Right lobe of liver (tissue), 6 donors: ENCODE data around the gene KCNF1. TPM values are rescaled to one million over a fixed set of nuclear protein-coding genes. Genes with fewer than 3 reads are reported as not detected.

Source experiments
- ATAC-seq, 4 donors: fragments of 200-7000 bp; cut with Tn5 transposase; one replicate each; pipeline ENCODE4 v1.9.1; 2020; ENCODE audit warnings: mild to moderate bottlenecking in 4 of 4, moderate library complexity in 4 of 4
- DNase-seq, 3 donors: peaks; one replicate each; pipeline ENCODE4 v3.0.0-alpha.2; 2020
- H3K27ac ChIP-seq, 3 donors: fragments of 200-600 bp; one replicate each; pipeline ENCODE4 v1.8.0; 2022
- H3K27me3 ChIP-seq, 2 donors: fragments of 200-600 bp; one replicate each; pipeline ENCODE4 v1.8.0; 2022
- H3K36me3 ChIP-seq, 4 donors: fragments of 200-600 bp; sonication (generic) in 1 of 4; one replicate each; pipeline versions ENCODE4 v1.5.1 to v1.8.0; 2017 to 2022; ENCODE audit warnings: control low read depth in 1 of 4
- H3K4me1 ChIP-seq, 4 donors: fragments of 200-600 bp; sonication (generic) in 1 of 4; one replicate each; pipeline versions ENCODE4 v1.5.1 to v1.8.0; 2017 to 2022; ENCODE audit warnings: control low read depth in 1 of 4
- H3K4me3 ChIP-seq, 3 donors: fragments of 200-600 bp; one replicate each; pipeline ENCODE4 v1.8.0; 2022
- H3K9me3 ChIP-seq, 4 donors: fragments of 200-600 bp; sonication (generic) in 1 of 4; one replicate each; pipeline versions ENCODE4 v1.5.1 to v1.8.0; 2017 to 2022; ENCODE audit warnings: control low read depth in 1 of 4
- CTCF ChIP-seq, 4 donors: fragments of 200-600 bp in 3 of 4; fragments of 450-650 bp in 1 of 4; IDR thresholded peaks; one replicate each; pipeline versions ENCODE4 v1.5.1 to v1.8.0; 2016 to 2022; ENCODE audit warnings: antibody characterized with exemption in 4 of 4, mild to moderate bottlenecking in 2 of 4
- POLR2A ChIP-seq: fragments of 450-650 bp; IDR thresholded peaks from one replicate; pipeline ENCODE4 v1.6.1; 2017; ENCODE audit warnings: antibody characterized with exemption, mild to moderate bottlenecking
- WGBS: methylation state at CpG from one replicate; pipeline ENCODE4 v1.1.6; 2018; ENCODE audit warnings: low coverage, low lambda C conversion rate; ENCODE audit not compliant: insufficient coverage; ENCODE audit errors: missing lambda C conversion rate; 5-methylcytosine and 5-hydroxymethylcytosine counted together
- intact Hi-C, 2 donors: fragments of 100-400 bp; cut with DNase I; formaldehyde crosslinking; loops; one replicate each; pipeline versions ENCODE4 v1.11.2 to v1.14.1; 2022
- total RNA-seq, 6 experiments: library from RNA; depleted of rRNA in 2 of 6; stranded (reverse); fragments of >200 nt in 2 of 6; fragmentation: NEBNext Ultra II Directional in 3 of 6; extraction: Animal tissue kit (Norgen Biotek cat#: 25700) in 3 of 6; gene quantifications; one replicate each; pipeline versions ENCODE4 v1.1.0 to v1.2.4, GENCODE V29; 2016 to 2023
- donor health status: DM: no; HTN: yes; CAD: no.
- donor health status: DM: no; HTN: no; CAD: no.
- donor health status: DM: no; HTN: no; CAD: no.
- donor health status: DM: no; HTN: yes; CAD: no.
- donor health status: DM: no; HTN: yes; CAD: no.

Gene KCNF1
- total RNA-seq, 6 experiments from 2014 or later = not detected

- intact Hi-C loops = no loop called here
- Histone ChIP-seq H3K27ac (no peak overlapping the region), H3K4me1 (no peaks in the 10 kb centered on the region), H3K4me3 (no peak overlapping the region), H3K9me3 (no peaks in the 10 kb centered on the region), H3K36me3 (no peaks in the 10 kb centered on the region), H3K27me3 (no peaks in the 10 kb centered on the region)
- WGBS = 62% methylated on average over 4 of the region's 7 CpGs
- no peak for DNase-seq
- TF ChIP-seq CTCF (IDR thresholded peaks at IDR 0.05) = no peak
- TF ChIP-seq POLR2A = no peak
- no peak for ATAC-seq
These were observed 36.4 kb downstream of the KCNF1 start for GRCh38 chr2:10948188-10948564.

DNA sequence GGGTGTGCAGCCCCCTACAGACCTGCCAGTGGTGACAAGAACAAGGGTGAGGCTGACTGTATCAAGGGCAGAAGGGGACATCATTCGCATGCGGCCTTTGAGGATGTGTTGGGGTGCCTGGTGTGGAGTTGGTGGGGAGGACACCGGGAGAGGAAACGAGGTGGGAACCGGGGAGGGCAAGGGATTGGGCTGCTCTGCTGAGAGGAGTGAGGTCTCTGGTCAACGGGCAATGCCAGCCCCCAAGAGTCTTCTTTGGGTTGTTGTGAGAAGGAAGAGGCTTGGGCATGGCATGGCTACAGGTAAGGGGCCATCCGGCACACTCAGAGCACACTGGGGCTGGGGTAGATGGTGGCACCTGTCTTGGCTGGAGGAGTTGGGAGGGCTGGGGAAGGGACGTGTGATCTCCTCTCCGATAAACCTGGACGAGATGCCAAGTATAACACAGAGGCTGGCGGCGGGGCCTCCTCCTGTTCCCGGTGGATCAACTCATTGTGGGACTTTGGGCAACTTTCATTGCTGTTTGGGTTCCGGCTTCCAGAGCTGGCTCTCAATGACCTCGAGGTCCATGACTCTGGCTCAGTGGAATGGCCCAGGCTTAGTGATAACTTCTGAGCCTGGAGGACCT, 37.0 kb downstream of the KCNF1 start:
- TF ChIP-seq CTCF (IDR thresholded peaks at IDR 0.05) (no peak), POLR2A (no peak)
- intact Hi-C loops = no loop called here
- 68% methylated on average over 7 of the region's 15 CpGs for WGBS
- H3K27me3 ChIP-seq = no peaks in the 10 kb centered on the region
- no peaks in the 10 kb centered on the region for H3K9me3 ChIP-seq
- H3K4me1 ChIP-seq = no peaks in the 10 kb centered on the region
- DNase-seq (no peak), ATAC-seq (peak in 1 of 4 donors; percentile 9)
- no peak overlapping the region for H3K27ac ChIP-seq
- H3K36me3 ChIP-seq = no peaks in the 10 kb centered on the region
- H3K4me3 ChIP-seq = no peak overlapping the region

DNA sequence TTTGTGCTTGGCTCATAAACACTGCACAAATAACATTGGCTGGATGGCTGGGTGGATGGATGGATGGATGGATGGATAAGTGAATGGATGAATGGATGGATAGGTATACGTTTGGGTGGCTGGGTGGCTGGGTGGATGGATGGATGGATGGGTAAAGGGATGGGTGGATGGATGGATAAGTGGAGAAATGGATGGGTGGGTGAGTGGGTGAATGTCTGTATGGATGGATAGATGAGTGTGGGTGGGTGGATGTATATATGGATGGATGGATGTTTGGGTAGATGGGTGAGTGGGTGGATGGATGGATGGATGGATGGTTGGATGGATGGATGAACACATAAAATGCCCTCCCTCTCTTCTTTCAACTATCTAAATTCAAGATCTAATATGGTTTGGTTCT, 38.1 kb downstream of the KCNF1 start:
- no peak overlapping the region for H3K4me3 ChIP-seq
- intact Hi-C loops = no loop called here
- DNase-seq (no peak), ATAC-seq (no peak)
- TF ChIP-seq POLR2A (no peak), CTCF (IDR thresholded peaks at IDR 0.05) (no peak)
- H3K9me3 ChIP-seq = no peaks in the 10 kb centered on the region
- H3K27me3 ChIP-seq = no peaks in the 10 kb centered on the region
- no peak overlapping the region for H3K27ac ChIP-seq
- 42% methylated on average over 1 of the region's 1 CpG for WGBS
- H3K36me3 ChIP-seq = no peaks in the 10 kb centered on the region
- no peaks in the 10 kb centered on the region for H3K4me1 ChIP-seq

DNA sequence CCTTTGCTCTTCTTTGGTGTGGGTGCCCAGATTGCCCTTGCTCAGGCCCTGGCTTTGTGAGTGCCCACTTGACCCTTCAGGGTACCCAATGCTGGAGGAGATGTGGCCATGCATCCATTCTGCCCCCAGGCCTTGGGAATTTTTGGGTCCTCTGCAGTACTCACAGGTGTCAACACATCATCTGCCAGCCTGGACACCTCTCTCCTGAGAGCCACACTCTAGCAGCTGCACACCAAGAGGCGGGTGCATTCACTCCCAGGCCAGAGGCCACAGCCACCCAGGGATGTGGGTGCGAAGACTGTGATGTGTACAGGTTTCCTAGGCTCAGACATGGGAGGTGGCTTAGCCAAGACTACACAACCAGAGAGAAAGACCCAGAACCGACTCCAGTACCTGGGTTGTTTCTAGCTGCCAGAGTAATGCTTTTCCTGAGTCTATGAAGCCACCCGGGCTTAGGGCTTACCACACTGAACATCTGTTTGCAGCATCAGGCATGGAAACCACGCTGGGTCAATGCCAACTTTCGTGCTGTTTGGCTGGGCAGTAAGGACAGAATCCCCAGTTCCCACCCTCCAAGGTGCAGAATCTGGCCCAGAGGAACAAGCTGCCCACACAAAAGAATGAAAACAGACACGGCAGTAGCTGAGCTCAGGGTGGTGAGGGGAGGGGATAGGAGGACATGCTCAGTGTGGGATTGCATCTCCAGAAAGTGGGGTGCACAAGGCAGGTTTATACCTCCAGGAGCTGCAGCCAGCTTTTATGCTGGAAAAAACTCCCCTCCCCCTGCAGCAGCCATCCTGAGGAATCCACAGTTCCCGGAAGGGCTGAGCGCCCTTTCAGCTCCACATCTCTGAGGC, 40.1 kb downstream of the KCNF1 start:
- no peak for DNase-seq
- TF ChIP-seq CTCF (IDR thresholded peaks at IDR 0.05) (no peak), POLR2A (no peak)
- whole genome bisulfite sequencing = 54% methylated on average over 7 of the region's 9 CpGs

More for the DNA sequence above, 40.1 kb downstream of the KCNF1 start:
- intact Hi-C loops = no loop called here
- H3K27me3 ChIP-seq = no peaks in the 10 kb centered on the region
- H3K4me3 ChIP-seq = no peak overlapping the region
- H3K27ac ChIP-seq = no peak overlapping the region
- no peaks in the 10 kb centered on the region for H3K36me3 ChIP-seq
- H3K9me3 ChIP-seq = no peaks in the 10 kb centered on the region
- ATAC-seq = no peak
- no peaks in the 10 kb centered on the region for H3K4me1 ChIP-seq
